Measurements from ENCODE around the gene IRF7.

The IRF7 gene

GRCh38 chr11:607020-607780 lies 8.6 kb downstream of the IRF7 start:
- no peak for DNase-seq

DNA sequence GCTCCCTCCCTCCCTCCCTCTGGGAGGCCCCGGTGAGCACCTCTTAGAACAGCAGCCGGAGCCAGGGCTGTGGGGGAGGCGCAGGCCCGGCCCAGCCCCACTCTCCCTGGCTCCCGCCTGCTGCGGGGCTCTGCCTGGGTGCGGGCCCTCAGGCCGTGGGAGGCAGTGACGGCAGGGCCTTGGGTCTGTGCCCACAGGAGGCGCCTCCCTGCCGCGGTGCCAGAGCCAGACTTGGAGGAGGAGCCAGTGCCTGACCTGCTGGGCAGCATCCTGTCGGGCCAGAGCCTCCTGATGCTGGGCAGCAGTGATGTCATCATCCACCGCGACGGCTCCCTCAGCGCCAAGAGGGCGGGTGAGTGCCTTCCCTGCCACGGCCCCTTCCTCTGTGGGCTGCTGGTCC lies 9.5 kb downstream of the IRF7 start:
- no peak for DNase-seq

GRCh38 chr11:605286-606129 lies 10.2 kb downstream of the IRF7 start:
- DNase-seq, result no peak

- no peak for DNase-seq
Observed at GRCh38 chr11:603154-603553, 12.6 kb downstream of the IRF7 start.

GRCh38 chr11:601573-602245 lies 14.0 kb downstream of the IRF7 start:
- no peak for DNase-seq

DNA sequence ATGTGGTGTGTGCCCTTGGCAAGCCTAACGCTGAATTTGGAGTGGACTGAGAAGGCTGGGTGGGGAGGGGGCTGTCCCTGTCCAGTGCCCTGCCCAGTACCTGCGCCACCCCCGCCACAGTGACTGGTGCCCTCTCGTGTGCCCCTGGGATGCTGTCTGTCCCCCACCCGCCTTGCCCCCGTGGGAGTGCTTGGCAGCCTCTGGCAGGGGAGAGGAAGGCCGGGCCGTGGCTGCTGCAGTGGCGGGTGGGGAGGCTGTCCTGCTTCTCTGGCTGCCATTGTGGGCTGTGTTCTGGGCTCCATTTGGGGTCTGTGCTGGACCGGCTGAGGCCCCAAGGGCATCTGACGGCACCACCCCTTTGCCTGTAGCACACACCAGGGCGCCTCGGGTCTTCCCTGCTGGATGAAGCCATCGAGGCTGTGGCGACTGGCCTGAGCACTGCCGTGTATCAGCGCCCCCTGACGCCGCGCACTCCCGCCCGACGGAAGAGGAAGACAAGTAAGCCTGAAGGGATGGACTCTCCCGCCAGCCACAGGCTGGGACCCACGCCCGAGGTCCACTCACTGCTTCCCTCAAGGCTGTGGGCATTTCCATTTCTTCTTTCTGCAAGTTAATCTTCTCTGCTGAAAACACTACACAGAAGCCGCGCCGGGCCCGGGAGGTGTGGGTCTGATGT lies 17.6 kb downstream of the IRF7 start:
- DNase-seq, result no peak

- DNase-seq, result no peak
Observed at GRCh38 chr11:597166-597725, 18.5 kb downstream of the IRF7 start.

DNA sequence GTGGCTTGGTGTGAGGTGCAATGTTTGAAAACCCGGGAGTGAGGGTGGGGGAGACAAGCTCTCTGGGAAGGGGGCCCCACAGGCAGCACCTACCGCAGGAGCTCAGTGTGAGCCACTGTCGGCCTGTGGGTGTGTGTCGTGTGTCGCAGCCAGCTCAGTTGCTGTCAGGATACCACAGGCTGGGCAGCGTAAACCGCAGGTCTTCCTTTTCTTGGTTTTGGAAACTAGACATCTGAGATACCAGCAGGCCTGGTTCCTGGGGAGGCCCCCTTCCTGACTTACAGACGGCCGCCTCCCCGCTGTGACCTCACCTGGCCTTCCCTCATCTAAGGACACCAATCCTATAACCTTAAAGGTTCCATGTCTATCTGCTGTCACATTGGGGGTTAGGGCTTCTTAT lies 19.4 kb downstream of the IRF7 start:
- no peak for DNase-seq

GRCh38 chr11:595400-595799 lies 20.4 kb downstream of the IRF7 start:
- no peak for DNase-seq

DNA sequence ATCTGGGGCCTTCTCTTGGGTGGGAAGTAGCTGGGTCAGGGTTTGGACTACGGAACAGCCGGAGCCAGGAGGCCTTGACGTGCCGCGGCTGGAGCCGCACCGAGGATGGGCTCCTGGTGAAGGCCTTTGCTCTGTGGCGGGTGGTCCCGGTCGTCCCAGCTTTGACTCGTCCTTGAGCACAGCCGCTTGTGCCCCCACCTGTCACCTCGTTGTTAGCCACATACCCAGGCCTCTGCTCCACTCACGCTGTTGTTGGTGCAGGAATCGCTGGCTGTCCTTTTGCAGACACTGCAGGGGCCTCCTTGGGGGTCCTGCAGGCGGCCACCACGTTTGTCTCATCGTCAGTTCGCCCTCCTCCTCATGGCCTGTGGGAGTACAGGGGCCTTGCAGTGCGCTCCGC lies 22.4 kb downstream of the IRF7 start:
- no peak for DNase-seq

- no peak for DNase-seq
Observed at GRCh38 chr11:592918-593317, 22.8 kb downstream of the IRF7 start.

DNA sequence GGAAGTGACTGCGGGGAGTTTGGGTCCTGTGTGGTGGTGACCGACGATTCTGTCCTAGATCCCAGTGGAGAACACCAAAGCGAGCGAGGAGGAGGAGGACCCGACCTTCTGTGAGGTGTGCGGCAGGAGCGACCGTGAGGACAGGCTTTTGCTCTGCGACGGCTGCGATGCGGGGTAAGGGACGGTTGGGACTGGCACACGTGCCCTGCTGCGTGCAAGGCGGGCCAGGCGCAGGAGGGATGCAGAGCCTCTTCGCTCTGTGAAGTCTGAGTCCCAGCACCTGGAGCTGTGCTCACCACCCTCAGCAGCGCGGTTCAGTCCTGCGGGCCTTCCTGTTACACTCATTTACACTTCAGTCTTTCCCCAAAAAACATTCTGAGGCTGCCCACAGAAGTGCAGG lies 23.2 kb downstream of the IRF7 start:
- DNase-seq, result no peak

DNA sequence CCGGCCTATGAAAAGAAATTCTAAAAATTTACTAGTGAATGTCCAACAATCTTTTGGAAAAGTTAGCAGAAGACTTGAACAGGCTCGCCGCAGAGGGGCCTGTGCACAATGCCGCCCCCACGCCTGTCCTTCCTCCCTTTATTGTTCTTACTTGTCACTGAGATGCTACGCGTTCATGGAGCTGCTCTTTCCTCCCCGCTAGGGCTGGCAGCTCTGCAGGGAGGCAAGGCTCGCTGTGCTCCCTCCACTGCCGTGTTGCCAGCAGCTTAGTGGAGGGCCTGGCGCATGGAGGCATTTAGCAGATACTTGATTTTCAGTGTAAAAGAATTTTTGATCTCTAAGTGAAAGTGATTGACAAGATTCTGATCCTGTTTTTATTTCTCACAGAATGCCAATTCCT lies 24.8 kb downstream of the IRF7 start:
- DNase-seq, result no peak

DNA sequence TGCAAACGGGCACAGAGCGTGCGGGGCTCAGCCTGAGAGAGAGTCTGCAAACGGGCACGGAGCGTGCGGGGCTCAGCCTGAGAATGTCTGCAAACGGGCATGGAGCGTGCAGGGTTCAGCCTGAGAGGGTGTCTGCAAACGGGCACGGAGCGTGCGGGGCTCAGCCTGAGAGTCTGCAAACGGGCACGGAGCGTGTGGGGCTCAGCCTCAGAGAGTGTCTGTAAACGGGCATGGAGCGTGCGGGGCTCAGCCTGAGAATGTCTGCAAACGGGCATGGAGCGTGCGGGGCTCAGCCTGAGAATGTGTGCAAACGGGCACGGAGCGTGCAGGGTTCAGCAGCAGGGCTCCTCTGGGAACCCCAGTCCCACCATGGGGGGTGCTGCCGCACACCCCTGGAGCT lies 26.0 kb downstream of the IRF7 start:
- DNase-seq, result no peak

GRCh38 chr11:587978-588380 lies 27.8 kb downstream of the IRF7 start:
- no peak for DNase-seq

DNA sequence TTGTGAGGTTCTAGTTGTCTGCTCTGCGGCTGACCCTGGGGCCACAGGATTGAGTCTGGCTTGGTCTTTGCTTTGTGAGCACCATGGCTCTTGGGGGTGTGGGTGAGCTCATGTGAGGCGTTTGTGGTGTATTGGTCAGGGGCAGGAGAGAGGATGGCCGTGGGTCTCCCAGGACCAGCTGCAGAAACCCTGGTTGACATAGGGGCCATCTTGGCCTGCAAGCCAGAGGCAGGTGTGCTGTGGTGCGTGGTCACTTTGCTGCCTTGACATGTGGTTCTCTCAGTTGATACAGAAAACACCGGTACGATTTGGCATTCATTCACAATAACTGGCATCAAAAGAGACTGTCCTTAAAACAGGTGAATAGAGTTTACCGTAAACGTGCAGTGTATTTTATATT lies 28.2 kb downstream of the IRF7 start:
- no peak for DNase-seq

GRCh38 chr11:586376-587316 lies 29.1 kb downstream of the IRF7 start:
- no peak for DNase-seq

- DNase-seq, result no peak
Observed at GRCh38 chr11:584287-584686, 31.5 kb downstream of the IRF7 start.

GRCh38 chr11:581752-582151 lies 34.0 kb downstream of the IRF7 start:
- DNase-seq, result no peak

GRCh38 chr11:581342-581741 lies 34.4 kb downstream of the IRF7 start:
- no peak for DNase-seq

DNA sequence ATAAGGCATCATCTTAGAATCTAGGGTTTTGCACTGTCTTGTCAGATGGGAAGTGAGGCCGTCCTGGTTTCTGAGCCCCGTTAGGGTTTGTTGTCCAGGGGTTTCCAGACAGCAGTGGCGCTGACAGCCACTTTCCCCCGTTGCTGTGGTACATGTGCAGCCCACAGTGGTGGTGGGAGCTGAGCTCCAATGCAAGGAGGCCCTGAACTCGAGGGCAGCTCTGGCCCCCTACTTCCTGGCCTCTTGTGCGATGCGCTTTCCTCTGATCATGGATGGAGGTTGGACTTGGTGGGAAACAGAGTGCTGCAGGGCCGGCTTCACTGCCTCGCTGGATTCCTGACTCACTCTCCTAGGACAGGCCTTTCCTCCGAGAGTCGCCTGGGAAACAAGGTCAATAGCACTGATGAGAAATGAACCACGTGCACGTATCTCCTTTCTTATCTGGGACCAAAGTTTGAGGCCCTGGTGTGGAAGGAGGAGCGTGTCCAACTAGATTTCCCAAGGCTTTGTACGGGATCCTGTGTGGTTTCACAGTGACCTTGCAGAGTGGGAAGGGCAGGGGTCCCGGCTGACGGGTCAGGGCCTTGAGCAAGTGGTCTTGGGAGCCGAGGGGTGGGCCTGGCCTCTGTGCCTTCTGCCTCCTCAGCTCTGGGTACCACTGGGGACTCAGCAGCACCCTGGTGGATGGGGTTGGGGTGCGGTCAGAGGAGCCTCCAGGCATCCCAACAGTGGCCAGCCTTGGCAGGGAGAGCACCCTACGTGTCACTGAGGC lies 35.7 kb downstream of the IRF7 start:
- DNase-seq, result no peak
